Measurements from ENCODE around the gene COA5.

COA5 gene

GRCh38 chr2:98580656-98581284 lies 27.5 kb downstream of the COA5 start:
- DNase-seq (ENCODE audit: insufficient read length, low spot score) (no peak), FAIRE-seq (no peak)
- TF ChIP-seq, protein P1, sequence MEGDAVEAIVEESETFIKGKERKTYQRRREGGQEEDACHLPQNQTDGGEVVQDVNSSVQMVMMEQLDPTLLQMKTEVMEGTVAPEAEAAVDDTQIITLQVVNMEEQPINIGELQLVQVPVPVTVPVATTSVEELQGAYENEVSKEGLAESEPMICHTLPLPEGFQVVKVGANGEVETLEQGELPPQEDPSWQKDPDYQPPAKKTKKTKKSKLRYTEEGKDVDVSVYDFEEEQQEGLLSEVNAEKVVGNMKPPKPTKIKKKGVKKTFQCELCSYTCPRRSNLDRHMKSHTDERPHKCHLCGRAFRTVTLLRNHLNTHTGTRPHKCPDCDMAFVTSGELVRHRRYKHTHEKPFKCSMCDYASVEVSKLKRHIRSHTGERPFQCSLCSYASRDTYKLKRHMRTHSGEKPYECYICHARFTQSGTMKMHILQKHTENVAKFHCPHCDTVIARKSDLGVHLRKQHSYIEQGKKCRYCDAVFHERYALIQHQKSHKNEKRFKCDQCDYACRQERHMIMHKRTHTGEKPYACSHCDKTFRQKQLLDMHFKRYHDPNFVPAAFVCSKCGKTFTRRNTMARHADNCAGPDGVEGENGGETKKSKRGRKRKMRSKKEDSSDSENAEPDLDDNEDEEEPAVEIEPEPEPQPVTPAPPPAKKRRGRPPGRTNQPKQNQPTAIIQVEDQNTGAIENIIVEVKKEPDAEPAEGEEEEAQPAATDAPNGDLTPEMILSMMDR (IDR thresholded peaks at IDR 0.05; ENCODE audit: insufficient read depth, missing control alignments) = no peak

- no peak for DNase-seq (ENCODE audit: insufficient read length, low spot score)
- no peak for FAIRE-seq
- TF ChIP-seq, protein P1 (IDR thresholded peaks at IDR 0.05; ENCODE audit: insufficient read depth, missing control alignments) = no peak
Observed at GRCh38 chr2:98579926-98580325, 28.4 kb downstream of the COA5 start.

- DNase-seq (ENCODE audit: insufficient read length, low spot score) (no peak), FAIRE-seq (no peak)
- TF ChIP-seq, protein P1 (IDR thresholded peaks at IDR 0.05; ENCODE audit: insufficient read depth, missing control alignments) = no peak
Observed at GRCh38 chr2:98578231-98578630, 30.1 kb downstream of the COA5 start.

DNA sequence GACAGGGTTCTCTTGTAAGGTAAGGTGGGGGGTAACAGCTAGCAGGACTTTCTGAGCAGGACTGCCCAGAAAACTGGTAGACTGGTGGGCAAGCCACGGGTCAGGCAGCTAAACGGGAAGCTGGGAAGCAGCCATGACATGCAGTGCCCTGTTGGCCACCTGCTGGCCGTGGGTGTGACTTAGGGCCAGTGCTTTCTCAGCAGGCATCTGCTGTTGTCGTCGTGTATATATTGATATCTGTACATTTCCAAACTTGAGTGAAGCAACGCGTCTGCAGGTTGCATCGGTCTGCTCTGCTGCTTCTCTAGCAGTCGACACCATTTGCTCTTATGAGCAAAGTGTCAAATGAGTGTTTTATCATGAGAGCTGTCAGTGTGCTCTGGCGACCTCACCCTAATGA lies 31.0 kb downstream of the COA5 start:
- no peak for DNase-seq (ENCODE audit: insufficient read length, low spot score)
- TF ChIP-seq, protein P1 (IDR thresholded peaks at IDR 0.05; ENCODE audit: insufficient read depth, missing control alignments) = no peak
- FAIRE-seq = no peak

- no peak for FAIRE-seq
- TF ChIP-seq, protein P1 (IDR thresholded peaks at IDR 0.05; ENCODE audit: insufficient read depth, missing control alignments) = no peak
- DNase-seq (ENCODE audit: insufficient read length, low spot score) = no peak
Observed at GRCh38 chr2:98576666-98577312, 31.5 kb downstream of the COA5 start.

DNA sequence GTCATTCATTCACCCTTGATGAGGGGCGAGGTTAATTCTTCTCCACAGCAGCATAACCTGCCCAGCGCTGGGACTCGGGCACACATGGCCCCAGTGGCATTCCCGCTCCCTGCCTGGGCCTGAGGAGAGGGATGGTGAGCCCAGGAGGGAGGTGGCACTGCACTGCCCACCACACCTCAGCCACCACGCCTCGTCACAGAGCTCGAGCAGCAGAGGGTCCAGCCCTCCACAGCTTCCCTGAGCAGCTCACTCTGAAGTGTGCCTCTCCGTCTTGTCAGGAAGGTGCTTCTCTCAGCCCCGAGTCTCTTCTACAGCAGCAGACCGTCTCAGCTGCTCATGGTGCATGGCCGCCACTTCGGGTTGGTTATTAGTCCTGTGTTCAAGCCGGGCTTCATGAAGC lies 34.9 kb downstream of the COA5 start:
- no peak for FAIRE-seq
- DNase-seq (ENCODE audit: insufficient read length, low spot score) = no peak
- TF ChIP-seq, protein P1 (IDR thresholded peaks at IDR 0.05; ENCODE audit: insufficient read depth, missing control alignments) = no peak

- FAIRE-seq = no peak
- no peak for DNase-seq (ENCODE audit: insufficient read length, low spot score)
- TF ChIP-seq, protein P1 (IDR thresholded peaks at IDR 0.05; ENCODE audit: insufficient read depth, missing control alignments) = no peak
Observed at GRCh38 chr2:98572676-98573075, 35.6 kb downstream of the COA5 start.

Measured in D721Med (cell line).